Daoy (cell line): ENCODE measurements around the gene C1orf50. TPM values are rescaled to one million over a fixed set of nuclear protein-coding genes. Genes with fewer than 3 reads are reported as not detected.
"Not testable (repeated sequence)": the region's sequence is repeated elsewhere in the genome, so short reads cannot be mapped to it uniquely, and the experiment has no call there.

Experiments
- DNase-seq: peaks from one replicate; pipeline ENCODE4 v3.0.0-alpha.2; 2015; ENCODE audit warnings: low read depth
- total RNA-seq: library from RNA; depleted of rRNA; stranded (reverse); fragments of >200 nt; shearing (Covaris generic); gene quantifications from 2 replicates; pipeline ENCODE4 v1.2.3, GENCODE V29; 2014; rRNA removed

Gene C1orf50
- total RNA-seq: 2.5 and 3.1 TPM in 2 replicates

DNA sequence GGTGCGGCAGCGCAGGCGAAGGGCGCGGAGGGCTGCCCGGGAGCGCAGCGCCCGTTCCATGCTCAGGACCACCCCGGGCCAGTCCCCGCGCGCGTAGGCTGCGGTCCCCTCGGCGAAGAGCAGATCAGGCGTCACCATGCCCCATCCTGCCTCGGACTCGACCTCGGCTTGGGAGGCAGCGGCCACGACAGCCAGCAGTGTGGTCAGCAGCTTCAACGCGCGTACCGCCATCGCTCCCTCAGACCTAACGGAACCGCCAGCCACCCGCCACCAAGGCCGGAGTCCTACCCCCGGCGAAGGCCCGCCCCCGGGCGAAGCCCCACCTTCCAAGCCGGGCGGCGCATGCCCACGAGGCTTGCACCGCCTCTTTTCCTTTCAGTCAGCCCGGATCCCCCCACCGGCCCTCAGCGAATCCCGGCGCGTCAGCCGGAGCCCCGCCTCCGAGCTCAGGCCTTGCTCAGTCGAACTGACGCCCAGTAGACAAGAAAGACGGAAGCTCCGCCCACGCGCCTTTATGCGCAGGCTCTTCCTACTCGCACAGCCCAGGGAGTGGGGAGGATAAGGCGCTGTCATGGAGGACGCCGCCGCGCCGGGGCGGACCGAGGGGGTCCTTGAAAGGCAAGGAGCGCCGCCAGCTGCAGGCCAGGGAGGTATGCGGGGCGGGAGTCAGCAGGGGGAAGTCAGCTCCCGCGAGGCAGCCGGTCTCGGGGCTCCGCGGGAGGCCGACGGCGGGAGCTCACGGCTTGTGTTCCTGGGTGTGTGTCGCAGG lies at the start of gene C1orf50, which contains the start of gene P3H1:
Gene C1orf50 (plus strand): TSS at position 509 of the 769 bp plus-strand sequence. CDS start 63 bp downstream, at position 572.
Gene P3H1 (minus strand): TSS at position 288 of the 769 bp plus-strand sequence. CDS start 57 bp downstream, at position 231.
- peak; percentile 100 for DNase-seq

DNA sequence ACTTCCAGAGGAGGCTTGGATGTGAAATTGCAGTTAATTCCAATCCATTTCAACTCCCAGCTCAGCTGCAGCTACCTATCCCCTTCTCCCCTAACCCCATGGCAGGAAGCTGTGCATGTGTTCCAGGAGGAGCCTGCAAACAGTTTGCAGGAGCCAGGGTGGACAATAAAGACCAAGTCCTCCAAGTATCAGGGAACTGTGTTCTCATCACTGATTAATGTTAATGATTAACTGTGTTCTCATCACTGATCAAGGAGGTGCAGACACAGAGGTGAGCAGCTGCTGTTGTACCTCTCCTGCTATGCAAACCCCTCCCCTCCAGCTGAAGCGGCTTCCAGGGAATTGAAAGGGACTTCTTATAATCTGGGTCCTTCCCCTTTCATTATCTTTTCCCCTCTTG lies 46.2 kb upstream of the C1orf50 start:
- no peak for DNase-seq

DNA sequence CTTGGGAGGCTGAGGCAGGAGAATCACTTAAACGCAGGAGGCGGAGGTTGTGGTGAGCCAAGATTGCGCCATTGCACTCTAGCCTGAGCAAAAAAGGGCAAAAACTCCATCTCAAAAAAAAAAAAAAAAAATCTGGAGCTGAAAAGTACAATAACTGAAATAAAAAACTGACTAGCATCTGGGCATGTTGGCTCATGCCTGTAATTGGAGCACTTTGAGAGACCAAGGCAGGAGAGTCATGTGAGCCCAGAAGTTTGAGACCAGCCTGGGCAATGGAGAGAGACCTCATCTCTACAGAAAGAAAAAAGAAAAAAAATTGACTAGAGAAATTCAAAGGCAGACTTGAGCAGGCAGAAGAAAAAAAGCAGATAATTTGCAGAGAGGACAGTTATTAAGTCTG lies 45.1 kb upstream of the C1orf50 start:
- DNase-seq: no peak

DNA sequence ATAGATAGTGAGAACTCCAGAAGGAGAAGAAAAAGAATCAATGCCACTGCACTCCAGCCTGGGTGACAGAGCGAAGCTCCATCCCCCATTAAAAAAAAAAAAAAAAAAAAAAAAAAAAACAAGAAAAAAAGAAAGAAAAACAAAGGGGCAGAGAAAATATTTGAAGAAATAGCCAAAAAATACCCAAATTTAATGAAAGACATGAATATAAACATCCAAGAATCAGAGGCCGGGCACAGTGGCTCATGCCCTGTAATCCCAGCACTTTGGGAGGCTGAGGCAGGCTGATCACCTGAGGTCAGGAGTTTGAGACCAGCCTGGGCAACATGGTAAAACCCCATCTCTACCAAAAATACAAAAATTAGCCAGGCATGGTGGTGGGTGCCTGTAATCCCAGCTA lies 44.6 kb upstream of the C1orf50 start:
- not testable (repeated sequence) for DNase-seq

DNA sequence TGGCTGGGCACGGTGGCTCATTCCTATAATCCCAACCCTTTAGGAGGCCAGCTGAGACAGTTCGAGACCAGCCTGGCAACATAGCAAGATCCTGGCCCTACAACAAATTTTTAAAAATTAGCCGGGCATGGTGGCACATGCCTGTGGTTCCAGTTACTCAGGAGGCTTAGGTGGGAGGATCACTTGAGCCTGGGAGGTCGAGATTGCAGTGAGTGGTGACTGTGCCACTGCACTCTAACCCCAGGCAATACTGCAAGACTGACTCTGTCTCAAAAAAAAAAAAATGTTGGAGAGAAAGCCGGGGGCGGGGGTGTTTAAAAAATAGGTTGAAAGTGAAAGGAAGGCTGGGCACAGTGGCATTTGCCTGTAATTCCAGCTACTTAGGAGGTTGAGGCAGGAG lies 43.5 kb upstream of the C1orf50 start:
- DNase-seq: peak; percentile 44

DNA sequence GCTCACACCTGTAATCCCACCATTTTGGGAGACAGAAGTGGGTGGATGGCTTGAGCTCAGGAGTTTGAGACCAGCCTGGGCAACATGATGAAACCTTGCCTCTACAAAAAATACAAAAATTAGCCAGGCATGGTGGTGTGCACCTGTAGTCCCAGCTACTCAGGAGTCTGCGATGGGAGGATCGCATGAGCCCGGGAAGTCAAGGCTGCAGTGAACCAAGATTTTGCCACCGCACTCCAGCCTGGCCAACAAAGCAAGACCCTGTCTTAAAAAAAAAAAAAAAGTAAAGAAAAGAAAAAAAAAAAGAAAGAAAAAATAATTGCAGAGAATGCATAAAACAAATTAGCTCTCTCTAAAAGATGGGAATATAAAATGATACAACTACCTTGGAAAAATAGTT lies 41.2 kb upstream of the C1orf50 start:
- not testable (repeated sequence) for DNase-seq

DNA sequence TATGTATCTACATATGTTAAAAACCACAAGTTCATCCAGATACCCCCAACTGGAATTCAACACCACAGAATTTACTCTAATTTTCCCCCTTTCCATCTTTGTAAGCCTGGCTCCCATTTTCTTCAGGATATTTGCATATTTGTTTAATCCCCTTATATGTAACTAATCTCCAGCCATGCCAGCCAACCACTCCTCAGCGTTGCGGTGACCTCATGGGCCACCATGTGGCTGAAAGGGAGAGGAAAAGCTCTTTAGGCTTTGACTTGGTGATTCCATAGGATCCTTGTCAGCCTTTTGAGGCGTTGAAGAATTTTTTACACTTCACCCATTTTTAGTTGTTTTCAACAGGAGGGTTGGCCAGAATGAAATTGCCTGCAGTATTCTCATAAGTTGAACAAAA lies 37.0 kb upstream of the C1orf50 start:
- no peak for DNase-seq

DNA sequence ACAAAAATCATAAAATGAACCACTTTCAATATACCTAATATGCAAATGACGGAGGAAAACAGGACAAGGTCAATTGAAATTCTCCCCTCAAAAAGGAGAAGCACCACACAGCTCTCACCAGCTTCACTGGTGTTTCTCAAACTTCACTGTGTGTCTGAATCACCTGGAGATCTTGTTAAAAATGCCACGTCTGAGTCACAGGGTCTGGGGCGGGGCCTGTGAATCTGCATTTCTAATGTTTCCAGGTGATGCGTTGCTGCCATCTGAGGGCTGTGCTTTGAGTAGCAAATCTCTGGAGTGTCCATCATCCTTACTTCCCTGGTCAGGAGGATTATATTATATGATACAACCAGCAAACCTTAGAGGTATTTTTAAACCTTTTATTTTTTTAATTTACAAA lies 36.1 kb upstream of the C1orf50 start:
- no peak for DNase-seq

DNA sequence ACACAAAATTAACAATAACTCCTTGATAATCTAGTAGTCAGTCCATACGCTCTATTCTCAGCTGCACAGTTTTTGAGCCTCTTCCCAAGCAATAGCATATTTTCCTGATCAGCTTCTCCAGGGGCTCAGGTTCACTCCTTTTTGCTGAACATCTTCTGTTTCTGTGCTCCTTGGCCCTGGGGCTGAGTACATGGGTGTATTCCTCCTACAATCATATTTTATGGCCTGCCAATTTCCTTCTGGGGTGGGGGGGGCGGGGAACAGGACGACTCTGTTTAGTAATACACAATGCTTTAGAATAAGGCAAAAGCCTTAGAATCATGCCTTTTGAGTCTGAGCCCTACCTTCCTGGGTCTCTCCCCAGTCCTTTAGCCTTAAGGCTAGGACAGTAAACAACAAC lies 35.5 kb upstream of the C1orf50 start:
- DNase-seq: no peak

DNA sequence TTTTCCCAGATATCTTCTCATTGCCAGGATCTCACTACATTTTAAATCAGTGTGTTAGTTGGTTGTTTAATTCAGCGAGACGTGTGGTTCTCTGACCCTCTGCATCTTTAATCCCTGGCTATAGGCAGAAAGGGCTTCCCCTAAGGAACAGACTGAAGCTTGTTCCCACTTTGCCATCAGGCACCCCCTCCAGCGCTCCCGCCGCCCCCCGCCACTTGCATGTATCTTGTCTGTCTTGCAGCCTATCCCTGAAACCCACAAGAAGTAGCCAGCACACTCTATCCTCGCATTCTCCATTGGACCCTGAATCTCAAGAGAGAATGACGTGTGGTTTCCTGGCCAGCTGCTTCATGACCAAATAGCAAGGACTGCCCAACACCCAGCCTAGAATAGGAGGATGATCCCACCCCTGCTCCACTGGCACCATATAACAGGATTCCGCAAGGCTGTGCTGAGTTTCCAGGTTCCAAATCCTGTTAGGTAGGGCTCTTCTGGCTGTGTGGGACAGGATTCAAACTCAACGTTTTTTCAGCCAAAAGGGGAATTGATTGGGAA lies 34.8 kb upstream of the C1orf50 start:
- DNase-seq: no peak

DNA sequence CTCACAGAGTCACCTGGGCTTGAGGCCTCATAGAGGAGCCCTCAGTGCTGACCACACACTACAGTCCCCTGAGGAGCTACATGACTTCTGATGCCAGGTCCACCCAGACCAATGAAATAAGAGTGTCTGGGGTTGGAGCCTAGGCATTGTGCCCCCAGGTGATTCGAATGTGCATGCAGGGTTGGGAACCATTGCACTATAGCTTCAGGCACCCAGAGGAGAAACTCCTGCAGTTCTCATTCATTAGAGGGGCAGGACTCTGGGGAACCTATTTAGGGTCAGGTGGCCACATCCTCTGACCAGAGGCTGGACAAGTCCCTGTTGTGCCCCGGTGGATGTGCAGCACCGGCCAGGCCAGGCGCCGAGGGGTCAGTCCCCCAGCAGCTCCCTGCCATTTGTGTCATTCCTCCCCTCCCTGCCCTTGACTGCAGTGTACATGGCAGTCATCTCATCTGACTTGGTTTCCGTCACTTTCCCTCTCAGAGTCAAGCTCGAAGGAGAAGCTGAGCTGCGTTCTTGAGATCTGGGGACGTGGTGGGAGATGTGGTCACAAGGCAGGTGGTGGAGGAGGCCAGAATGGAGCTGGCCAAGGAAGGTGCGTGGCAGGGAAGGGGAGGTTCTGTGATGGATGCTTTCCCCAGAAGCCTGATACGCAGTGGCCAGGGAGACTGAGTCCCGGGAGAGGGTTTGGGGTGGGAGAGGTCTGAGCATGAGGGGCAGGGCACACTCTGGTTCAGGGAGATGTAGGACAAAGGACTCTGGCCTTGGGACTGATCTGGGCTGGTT lies 33.4 kb upstream of the C1orf50 start:
- DNase-seq: no peak

DNA sequence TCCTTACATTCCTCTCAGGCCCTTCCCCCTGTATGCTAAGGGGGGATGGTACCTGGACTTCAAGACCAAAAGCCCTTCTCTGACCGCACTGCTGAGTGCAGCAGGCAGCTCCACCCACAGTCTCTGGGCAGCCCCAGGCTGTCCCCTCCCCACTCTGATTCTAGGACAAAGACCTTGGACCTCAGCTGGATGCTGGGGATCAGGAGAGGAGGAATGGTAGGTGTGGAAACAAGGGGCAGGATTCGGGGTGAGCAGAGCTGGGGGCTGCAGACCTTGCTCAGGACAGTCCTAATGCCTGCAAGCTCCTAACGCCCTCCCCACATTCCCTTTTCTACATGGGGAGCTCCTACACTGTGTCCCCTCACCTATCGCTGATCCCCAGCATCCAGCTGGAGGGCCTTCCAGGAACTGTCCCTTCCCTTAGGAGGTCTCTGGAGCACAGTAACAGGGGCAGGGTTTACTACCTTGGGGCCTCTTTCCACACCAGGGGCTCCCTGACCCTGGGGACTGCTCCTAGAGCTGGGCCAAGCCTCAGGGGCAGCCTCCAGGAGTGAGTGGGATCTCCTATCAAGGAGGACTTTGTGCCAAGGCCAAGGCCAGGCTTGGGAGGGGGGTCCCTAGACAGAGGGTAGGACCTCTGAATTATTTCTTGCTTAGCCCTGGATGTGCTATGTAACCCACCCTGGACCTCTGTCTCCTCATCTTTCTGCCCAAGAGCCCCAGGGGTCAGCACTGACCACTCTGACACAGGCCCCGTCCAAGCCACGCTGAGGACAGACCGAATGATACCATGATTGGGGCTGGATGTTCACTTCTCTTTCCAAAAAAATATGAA lies 32.6 kb upstream of the C1orf50 start:
- DNase-seq: no peak

DNA sequence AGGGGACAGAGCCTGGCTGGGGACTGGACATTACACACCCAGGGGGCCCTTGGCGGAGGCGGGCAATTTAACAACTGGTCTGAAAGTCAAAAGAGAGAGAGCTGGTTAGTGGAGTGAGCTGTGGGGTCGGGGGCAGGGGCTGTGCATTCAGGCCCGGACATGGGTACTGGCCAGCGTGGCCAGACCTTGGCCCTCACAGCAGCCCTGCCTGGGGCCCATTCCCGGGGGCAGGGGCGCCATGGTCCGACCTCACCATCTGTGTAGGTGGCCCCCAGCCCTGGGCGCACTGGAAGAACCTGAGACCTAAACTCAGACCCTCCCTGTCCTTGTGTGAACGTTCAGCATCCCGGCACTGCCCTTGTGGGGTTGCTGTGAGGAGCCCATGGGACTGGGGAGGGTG lies 32.0 kb upstream of the C1orf50 start:
- DNase-seq: no peak

DNA sequence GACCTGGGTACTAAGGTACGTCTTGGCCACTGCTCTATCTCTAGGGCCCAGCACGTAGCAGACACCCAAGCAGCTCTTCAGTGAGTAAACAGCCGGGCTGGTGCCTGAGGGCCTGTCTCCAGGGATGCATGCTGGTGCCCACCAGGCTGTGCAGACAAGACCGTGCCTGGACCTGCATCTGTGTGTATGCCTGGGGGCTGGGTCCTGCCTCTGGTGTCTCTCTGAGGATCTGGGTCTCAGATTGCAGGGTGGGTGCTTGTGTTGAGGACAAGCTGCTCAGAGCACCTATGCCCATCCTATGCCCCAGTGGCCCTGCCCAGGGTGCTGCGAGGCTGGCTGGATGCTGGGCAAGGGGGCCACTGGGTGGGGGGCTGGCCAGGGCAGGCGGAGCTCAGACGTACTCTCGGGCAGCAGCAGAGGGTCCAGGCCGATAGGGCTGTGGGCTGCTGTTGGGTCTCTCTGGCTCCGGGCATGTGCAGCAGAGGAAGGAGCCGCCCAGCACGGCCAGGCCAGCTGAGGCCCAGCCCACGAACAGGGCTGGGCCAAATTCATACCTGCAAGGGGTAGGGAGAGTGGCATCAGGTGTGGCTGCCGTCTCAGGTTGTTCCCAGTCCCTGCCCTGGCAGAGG lies 31.5 kb upstream of the C1orf50 start:
- DNase-seq: no peak

DNA sequence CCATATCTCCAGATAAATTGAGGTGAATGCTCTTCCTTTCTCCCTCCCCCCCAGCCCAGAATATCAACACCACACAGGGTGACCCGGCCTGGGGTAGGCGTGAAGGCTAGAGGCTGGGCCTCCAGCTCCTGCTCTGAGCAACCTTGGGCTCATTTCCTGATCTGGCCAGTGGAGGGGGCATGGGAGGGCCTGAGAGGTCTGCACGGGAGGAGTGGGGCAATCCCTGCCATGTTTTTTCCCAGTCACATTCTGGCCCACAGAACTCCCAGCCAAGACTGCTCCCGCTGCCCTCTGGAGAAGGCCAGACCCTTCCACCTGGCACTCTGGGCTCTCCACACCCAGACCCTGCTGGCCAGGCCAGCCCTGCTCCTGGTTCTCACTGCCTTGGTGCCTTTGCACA lies 30.9 kb upstream of the C1orf50 start:
- DNase-seq: peak; percentile 43

DNA sequence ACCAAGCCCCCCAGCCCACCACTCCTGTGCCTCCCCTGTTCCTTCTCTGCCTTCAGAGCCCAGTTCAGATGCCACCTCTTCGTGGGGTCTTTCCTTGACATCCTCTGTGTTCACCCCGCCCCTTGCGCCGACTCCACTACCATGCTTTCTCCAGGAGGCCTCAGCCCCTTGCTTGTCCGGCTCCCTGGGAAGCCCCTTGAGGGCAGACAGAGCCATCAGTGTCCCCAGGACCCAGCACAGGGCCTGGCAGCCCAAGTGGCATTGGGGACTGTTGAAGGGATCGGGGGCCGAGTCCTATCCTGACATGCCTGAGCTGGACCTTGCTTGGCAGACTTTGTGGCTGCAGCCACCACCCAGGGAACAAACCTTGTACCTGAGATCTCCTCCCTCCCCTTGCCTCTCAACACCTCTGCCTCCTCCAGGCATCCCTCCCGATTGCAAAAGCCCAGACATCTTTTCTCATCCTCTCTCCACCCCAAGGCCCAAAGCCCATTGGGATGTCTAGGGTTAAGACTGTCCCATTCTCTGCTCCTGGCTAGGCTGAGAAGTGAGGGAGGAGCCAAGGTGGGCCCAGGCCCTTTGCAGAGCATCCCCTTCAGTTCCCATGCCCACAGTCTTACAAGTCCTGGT lies 30.4 kb upstream of the C1orf50 start:
- no peak for DNase-seq

DNA sequence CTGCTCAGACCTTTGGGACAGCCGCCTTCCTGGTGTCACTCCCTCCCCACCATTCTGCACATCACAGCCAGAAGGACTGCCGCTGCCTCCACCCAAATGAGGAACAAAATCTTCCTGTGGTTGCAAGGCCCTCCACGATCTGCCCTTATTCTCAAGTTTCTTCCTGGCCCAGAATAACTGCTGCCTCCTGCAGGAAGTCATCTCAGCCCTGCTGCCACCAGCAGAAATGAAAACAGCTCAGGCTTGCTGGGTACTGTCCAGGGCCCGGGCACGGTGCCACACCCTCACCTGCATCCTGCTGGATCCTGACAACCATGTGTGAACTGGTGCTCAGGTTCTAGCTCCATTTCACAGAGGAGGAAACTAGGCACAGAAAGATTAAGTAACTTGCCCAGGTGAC lies 29.8 kb upstream of the C1orf50 start:
- no peak for DNase-seq

DNA sequence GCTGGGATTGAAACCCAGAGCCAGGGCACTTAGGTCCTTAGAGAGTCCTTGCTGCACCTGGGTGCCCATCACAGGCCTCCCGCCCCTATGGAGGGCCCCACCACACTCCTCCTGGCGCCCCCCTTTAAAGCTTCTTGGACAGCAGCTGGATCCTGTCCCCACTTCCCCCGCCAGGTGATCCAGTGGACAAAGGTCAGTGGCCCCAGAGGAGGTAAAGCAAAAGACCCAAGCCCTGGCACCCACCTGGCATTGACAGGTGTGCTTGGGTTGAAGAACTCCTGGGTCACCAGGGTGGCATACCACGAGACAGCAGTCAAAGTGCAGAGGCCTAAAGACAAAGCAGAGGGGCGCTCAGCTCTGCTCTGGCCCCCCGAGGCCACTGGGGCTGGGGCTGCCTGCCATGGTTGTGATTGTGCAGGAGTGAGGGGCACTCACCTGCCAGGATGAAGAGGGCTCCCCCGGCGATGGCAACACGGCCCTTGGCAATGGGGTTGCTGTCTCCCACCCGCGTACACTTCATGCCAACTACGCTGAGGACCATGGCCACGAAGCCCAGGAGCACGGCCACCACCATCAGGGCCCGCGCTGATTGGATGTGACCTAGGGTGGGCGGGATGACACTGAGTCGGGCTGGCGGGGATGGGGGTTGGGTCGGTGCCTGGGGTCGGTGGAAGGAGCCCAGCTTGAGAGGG lies 28.9 kb upstream of the C1orf50 start:
- DNase-seq: no peak

DNA sequence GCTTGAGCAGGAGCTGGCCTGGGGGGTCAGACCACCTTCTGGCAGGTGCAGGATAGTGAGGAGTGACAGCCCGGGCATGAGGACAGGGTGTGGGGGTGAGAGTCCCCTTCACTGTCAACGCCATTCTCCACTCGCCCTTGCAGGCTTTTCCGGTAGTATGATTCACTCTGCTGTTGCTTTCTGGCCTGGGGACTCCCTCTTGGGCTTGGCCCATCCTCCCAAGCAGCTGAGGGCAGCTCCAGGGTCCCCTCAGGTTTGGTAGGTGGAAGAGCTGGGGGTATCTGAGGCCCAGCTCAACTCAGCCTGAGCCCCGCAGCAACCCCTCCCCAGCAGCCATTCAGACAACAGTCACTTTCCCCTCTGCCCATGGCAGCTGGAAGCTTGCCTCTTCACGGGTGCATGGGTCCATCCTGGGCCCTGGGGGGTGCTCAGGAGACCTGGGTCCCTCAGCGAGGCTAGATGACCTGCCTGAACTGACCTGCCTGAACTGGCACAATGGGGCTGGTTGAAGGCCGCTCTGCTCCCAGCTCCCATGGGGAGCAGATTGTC lies 28.3 kb upstream of the C1orf50 start:
- no peak for DNase-seq
